HG02798 (cell line): ENCODE measurements around the gene TERB2.
A peak's percentile ranks its signal among the peaks of the same experiment; 100 is the strongest.
"Not testable (repeated sequence)": the region's sequence is repeated elsewhere in the genome, so short reads cannot be mapped to it uniquely, and the experiment has no call there.

Experiments
- ATAC-seq: cut with Tn5 transposase; IDR thresholded peaks from one replicate; pipeline ENCODE4 v1.9.1; 2021; ENCODE audit warnings: mild to moderate bottlenecking; ENCODE audit not compliant: unreplicated experiment, poor library complexity

Gene TERB2

GRCh38 chr15:44999105-44999504 is 42.6 kb downstream of the TERB2 start:
- no peak for ATAC-seq

- not testable (repeated sequence) for ATAC-seq
Measured at GRCh38 chr15:45001180-45001579, 44.7 kb downstream of the TERB2 start.

DNA sequence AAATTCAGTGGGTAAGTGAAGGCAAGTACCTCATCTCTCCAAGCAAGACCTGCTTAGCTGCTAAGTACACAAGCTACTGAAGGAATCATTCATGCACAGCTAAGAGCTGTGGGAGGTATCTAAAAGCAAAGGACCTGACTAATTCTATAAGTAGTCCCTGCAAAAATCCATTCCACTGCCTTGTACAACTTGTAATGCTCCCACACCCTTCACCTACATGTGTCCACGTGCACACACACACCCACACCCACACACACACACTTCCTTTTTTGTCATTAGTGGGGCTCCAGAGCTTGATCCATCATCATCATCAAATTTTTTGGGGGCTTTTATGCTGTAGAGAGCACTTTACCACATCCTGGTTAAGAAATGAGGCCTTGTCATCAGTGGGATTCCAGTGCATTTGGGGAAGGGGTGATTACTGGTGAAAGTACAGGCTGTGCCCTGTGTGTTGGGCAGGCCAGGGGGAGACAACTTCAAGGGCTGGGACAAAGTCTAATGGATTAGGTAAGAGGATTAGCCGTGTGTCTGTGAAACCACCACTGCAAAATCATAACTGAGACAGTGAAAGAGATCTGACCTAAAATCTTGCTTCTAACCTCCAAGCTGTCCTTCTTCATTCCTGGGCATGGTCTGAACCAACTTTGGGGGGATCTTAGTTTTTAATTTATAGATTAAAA is 47.4 kb downstream of the TERB2 start:
- not testable (repeated sequence) for ATAC-seq

DNA sequence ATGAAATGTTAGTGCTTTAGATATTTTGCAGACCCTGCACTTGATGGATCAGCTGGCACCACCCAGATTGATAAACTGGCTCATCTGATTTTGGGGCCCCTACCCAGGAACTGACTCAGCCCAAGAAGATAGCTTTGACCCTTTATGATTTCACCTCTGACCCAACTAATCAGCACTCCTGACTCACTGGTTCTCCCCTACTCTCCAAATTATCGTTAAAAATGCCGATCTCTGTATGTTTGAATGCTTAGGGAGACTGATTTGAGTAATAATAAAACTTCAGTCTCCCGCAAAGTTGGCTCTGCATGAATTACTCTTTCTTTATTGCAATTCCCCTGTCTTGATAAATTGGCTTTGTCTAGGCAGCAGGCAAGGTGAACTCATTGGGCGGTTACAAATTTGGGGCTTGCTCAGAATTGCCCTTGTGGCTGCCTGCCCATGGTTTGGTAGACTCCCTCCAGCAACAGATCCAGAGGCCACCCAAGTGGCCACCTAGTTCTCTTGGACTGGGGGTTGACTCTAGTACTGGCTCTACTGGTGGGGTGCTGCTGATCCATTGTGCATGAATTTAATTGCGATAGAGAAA is 48.2 kb downstream of the TERB2 start:
- not testable (repeated sequence) for ATAC-seq

GRCh38 chr15:45009046-45009445 is 52.6 kb downstream of the TERB2 start:
- no peak for ATAC-seq

GRCh38 chr15:45015114-45015513 is 58.6 kb downstream of the TERB2 start:
- not testable (repeated sequence) for ATAC-seq

DNA sequence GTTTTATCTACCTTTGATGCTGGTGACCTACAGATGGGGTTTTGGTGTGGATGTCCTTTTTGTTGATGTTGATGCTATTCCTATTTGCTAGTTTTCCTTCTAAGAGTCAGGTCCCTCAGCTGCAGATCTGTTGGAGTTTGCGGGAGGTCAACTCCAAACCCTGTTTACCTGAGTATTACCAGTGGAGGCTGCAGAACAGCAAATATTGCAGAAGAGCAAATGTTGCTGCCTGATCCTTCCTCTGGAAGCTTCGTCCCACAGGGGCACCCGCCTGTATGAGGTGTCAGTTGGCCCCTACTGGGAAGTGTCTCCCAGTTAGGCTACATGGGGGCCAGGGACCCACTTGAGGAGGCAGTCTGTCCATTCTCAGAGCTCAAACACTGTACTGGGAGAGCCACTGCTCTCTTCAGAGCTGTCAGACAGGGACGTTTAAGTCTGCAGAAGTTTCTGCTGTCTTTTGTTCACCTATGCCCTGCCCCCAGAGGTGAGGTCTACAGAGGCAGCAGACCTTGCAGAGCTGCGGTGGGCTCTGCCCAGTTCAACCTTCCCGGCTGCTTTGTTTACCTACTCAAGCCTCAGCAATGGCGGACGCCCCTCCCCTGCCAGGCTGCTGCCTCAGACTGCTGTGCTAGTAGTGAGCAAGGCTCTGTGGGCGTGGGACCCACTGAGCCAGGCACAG is 63.9 kb downstream of the TERB2 start:
- ATAC-seq: not testable (repeated sequence)

DNA sequence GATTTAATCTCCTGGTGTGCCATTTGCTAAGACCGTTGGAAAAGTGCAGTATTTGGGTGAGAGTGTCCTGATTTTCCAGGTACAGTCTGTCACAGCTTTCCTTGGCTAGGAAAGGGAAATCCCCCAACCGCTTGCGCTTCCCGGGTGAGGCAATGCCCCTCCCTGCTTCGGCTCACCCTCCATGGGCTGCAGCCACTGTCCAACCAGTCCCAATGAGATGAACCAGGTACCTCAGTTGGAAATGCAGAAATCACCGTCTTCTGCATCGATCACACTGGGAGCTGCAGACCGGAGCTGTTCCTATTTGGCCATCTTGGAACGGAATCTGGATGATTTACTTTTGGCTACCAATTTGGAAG is 64.4 kb downstream of the TERB2 start:
- not testable (repeated sequence) for ATAC-seq

- no peak for ATAC-seq
Measured at GRCh38 chr15:45021348-45021747, 64.9 kb downstream of the TERB2 start.

GRCh38 chr15:45022871-45023658 is 66.6 kb downstream of the TERB2 start, which contains the start of gene SORD:
Gene SORD (plus strand): TSS chr15:45023195. CDS start chr15:45023284, 89 bp downstream.
- ATAC-seq: peak; percentile 96

DNA sequence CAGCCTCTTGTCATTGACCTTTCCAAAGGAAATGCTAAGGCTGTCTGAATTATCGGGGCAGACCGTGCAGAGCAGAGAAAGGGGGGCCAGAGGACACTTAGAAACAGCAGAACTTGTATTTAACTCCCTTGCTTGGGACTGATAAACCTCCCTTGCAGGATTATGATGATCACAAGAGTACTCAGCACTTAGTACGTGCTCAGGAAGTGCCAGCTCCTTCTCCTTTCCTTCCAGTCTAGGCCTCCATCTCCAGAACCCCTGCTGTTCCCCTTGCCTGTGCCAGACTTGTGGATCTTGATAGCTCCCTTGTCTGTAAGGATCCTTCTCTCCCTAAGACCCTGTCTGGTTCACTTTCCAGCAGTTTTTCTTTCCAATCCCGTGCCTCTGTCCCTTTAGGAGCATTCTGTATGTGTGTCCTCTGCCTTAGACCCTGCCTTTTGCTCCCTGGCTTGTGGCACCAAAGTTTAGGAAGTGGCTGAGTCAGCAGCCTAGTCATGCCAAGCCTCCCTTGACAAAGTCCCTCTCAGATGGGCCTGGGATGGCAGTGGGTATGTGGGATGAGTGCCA is 67.3 kb downstream of the TERB2 start:
- ATAC-seq: no peak

- ATAC-seq: not testable (repeated sequence)
Measured at GRCh38 chr15:45024649-45025048, 68.2 kb downstream of the TERB2 start.

- not testable (repeated sequence) for ATAC-seq
Measured at GRCh38 chr15:45025627-45026026, 69.1 kb downstream of the TERB2 start.

GRCh38 chr15:45026651-45027190 is 70.2 kb downstream of the TERB2 start:
- ATAC-seq: no peak

DNA sequence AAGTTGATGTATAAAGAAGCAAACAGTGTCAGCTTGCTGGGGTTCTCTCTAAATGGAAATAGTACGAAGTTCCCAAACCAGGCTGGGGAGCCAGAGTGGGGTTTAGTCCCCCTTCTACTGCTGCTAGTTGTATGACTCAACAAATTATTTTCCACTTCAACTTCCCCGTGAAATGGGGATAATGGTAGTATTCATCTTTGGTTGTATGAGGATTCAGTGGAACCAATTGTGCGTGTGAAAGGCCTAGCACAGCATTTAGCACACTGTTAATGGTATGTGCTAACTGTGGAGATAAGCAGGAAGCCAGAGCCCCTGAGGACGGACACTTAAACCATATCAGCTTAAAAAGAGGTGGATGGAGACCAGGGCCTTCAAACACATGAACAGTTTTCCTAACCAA is 70.7 kb downstream of the TERB2 start:
- no peak for ATAC-seq
